CD4-positive, CD25-positive, alpha-beta regulatory T cell (primary cell): ENCODE results near the gene ZNF638. TPM values are rescaled to one million over a fixed set of nuclear protein-coding genes. Genes with fewer than 3 reads are reported as not detected.

Source experiments
- ATAC-seq, 2 donors: fragments of 150-1000 bp; cut with Tn5 transposase; one replicate each; pipeline ENCODE4 v1.10.0; 2021; ENCODE audit warnings: low read depth in 2 of 2, moderate number of reproducible peaks in 2 of 2, moderate library complexity in 1 of 2
- DNase-seq, 3 donors: peaks; one replicate each; pipeline versions ENCODE4 v3.0.0 to v3.0.0-alpha.2; 2012 to 2022; ENCODE audit warnings: mixed read lengths in 1 of 3
- H3K27ac ChIP-seq: one replicate; pipeline ENCODE4 v1.7.0; 2013; ENCODE audit warnings: mild to moderate bottlenecking, low read length; ENCODE audit not compliant: insufficient read depth, poor library complexity, severe bottlenecking
- H3K27me3 ChIP-seq: one replicate; pipeline ENCODE4 v1.7.0; 2013; ENCODE audit warnings: low read length; ENCODE audit not compliant: control insufficient read depth, insufficient read depth
- H3K36me3 ChIP-seq: one replicate; pipeline ENCODE4 v1.7.0; 2013; ENCODE audit warnings: mild to moderate bottlenecking, low read length, moderate library complexity; ENCODE audit not compliant: control insufficient read depth, insufficient read depth
- H3K4me1 ChIP-seq: 2 replicates; pipeline ENCODE4 v1.7.0; 2013; ENCODE audit warnings: mild to moderate bottlenecking, low read length; ENCODE audit not compliant: insufficient read depth, control insufficient read depth, poor library complexity, severe bottlenecking
- H3K4me3 ChIP-seq: one replicate; pipeline ENCODE4 v1.7.0; 2013; ENCODE audit warnings: low read depth, mild to moderate bottlenecking, low read length, moderate library complexity
- H3K9me3 ChIP-seq, 2 experiments: 1 replicate in 1 of 2; 2 replicates in 1 of 2; pipeline ENCODE4 v1.7.0; 2013; ENCODE audit warnings: low read length in 2 of 2, mild to moderate bottlenecking in 1 of 2, moderate library complexity in 1 of 2; ENCODE audit not compliant: control insufficient read depth in 2 of 2
- H3K27ac Mint-ChIP-seq, 3 donors: one replicate each; pipeline ENCODE4 v1.8.0; 2020 to 2022; ENCODE audit warnings: mild to moderate bottlenecking in 3 of 3, mixed read lengths in 3 of 3, moderate library complexity in 2 of 3
- H3K27me3 Mint-ChIP-seq: one replicate; pipeline ENCODE4 v1.8.0; 2022; ENCODE audit warnings: mild to moderate bottlenecking, mixed read lengths
- H3K36me3 Mint-ChIP-seq: one replicate; pipeline ENCODE4 v1.8.0; 2020; ENCODE audit warnings: mixed read lengths
- H3K4me1 Mint-ChIP-seq, 4 donors: one replicate each; pipeline ENCODE4 v1.8.0; 2020 to 2022; ENCODE audit warnings: mixed read lengths in 4 of 4, mild to moderate bottlenecking in 1 of 4
- H3K4me3 Mint-ChIP-seq, 4 donors: one replicate each; pipeline ENCODE4 v1.8.0; 2020 to 2022; ENCODE audit warnings: mild to moderate bottlenecking in 4 of 4, mixed read lengths in 4 of 4, moderate library complexity in 3 of 4
- H3K9me3 Mint-ChIP-seq, 7 donors: one replicate each; pipeline ENCODE4 v1.8.0; 2020 to 2022; ENCODE audit warnings: mixed read lengths in 7 of 7, mild to moderate bottlenecking in 3 of 7, moderate library complexity in 2 of 7
- polyA plus RNA-seq, 4 donors: library from polyadenylated mRNA; unstranded; fragments of 300-500 nt; fragmentation: Illumina TruSeq; gene quantifications; one replicate each; pipeline ENCODE4 v1.2.3, GENCODE V29; 2021
- total RNA-seq: library from RNA; stranded (reverse); gene quantifications from one replicate; pipeline ENCODE4 v1.2.3, GENCODE V29; 2022

The ZNF638 gene
- total and polyA plus RNA-seq, 5 donors from 2014 or later: 32.6 to 119 (median 36.4) TPM

DNA sequence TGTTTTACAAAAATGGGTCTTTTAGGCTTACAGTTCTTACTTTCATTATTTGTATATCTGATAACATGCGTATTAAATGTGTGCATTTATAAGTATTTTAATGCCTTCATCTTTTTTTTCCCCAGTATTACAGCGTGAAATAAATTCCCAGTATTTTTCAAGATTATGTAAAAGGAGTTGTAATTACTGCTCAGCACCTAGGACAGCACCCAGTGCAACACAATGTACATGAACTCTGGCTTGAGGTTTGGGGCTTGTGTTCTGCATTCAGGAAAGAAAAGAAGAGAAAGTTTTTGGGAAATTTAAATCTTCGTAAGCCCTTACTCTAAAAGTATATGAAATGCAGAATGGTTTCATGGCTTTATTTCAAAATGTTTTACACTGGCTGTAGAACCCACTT, 16.7 kb downstream of the ZNF638 start:
- Mint-ChIP-seq H3K9me3 (no peaks in the 10 kb centered on the region), H3K27me3 (no peaks in the 10 kb centered on the region), H3K27ac (no peak overlapping the region), H3K4me1 (peaks cover 49 to 80% (median 55%) of the 10 kb centered on the region in 4 donors), H3K36me3 (peaks cover 51% of the 10 kb centered on the region), H3K4me3 (no peak overlapping the region)
- H3K27ac ChIP-seq: no peak overlapping the region
- no peaks in the 10 kb centered on the region for H3K9me3 ChIP-seq
- H3K36me3 ChIP-seq: peaks cover 22% of the 10 kb centered on the region
- no peak overlapping the region for H3K4me3 ChIP-seq
- peaks cover 10% of the 10 kb centered on the region for H3K4me1 ChIP-seq
- H3K27me3 ChIP-seq: no peaks in the 10 kb centered on the region
- ATAC-seq: no peak
- DNase-seq: peak in 1 of 3 donors; percentile 14

GRCh38 chr2:71353248-71353647, 21.7 kb downstream of the ZNF638 start:
- Mint-ChIP-seq H3K4me1 (peaks cover 47 to 72% (median 58%) of the 10 kb centered on the region in 4 donors), H3K36me3 (peaks cover 51% of the 10 kb centered on the region), H3K4me3 (peak overlapping the region; percentile 5 to 50 (median 36)), H3K27me3 (no peaks in the 10 kb centered on the region), H3K27ac (peak overlapping the region in 2 of 3 donors; percentile 59 to 88), H3K9me3 (peaks cover 0 to 2% (median 0%) of the 10 kb centered on the region in 7 donors)
- no peaks in the 10 kb centered on the region for H3K9me3 ChIP-seq
- no peaks in the 10 kb centered on the region for H3K27me3 ChIP-seq
- H3K4me3 ChIP-seq: peak overlapping the region; percentile 59
- peak overlapping the region; percentile 29 for H3K27ac ChIP-seq
- ATAC-seq (peak in 1 of 2 donors; percentile 34), DNase-seq (peak in 1 of 3 donors; percentile 29)
- H3K36me3 ChIP-seq: peaks cover 44% of the 10 kb centered on the region
- peaks cover 6% of the 10 kb centered on the region for H3K4me1 ChIP-seq

DNA sequence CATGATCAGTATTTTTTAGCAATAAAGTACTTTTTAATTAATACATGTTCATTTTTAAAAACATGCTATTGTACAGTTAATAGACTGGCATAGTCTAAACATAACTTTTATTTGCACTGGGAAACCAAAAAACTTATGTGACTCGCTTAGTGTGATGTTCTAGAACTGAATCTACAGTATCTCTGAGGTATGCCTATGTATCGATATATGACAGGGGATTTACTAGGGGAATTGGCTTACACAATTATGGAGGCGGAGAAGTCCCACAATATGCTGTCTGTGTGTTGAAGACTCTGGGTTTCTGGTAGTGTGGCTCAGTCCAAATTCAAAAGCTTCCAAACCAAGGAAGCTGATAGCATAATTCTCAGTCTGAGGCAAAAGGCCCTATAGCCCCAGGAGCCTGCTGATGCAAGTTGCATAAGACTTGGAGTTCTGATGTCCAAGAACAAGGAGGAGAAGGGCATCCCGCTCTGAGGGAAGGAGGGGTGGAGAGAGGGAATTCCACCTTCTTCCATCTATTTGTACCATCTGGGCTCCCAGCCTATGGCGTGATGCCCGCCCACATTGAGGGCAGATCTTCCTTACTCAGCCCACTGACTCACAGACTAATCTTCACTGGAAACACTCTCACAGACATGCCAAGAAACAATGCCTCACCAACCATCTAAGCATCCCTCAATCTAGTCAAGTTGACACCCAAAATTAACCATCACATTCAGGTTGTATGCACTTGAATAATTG, 27.5 kb downstream of the ZNF638 start:
- H3K4me3 Mint-ChIP-seq: no peak overlapping the region
- Histone ChIP-seq H3K4me3 (no peak overlapping the region), H3K4me1 (no peaks in the 10 kb centered on the region), H3K36me3 (peaks cover 80% of the 10 kb centered on the region), H3K27ac (no peak overlapping the region), H3K27me3 (no peaks in the 10 kb centered on the region), H3K9me3 (no peaks in the 10 kb centered on the region)
- no peaks in the 10 kb centered on the region for H3K27me3 Mint-ChIP-seq
- no peak for ATAC-seq
- no peak for DNase-seq
- H3K27ac Mint-ChIP-seq: peak overlapping the region in 1 of 3 donors; percentile 8
- H3K9me3 Mint-ChIP-seq: peaks cover 0 to 2% (median 0%) of the 10 kb centered on the region in 7 donors
- peaks cover 32 to 47% (median 42%) of the 10 kb centered on the region in 4 donors for H3K4me1 Mint-ChIP-seq
- H3K36me3 Mint-ChIP-seq: peaks cover 62% of the 10 kb centered on the region

DNA sequence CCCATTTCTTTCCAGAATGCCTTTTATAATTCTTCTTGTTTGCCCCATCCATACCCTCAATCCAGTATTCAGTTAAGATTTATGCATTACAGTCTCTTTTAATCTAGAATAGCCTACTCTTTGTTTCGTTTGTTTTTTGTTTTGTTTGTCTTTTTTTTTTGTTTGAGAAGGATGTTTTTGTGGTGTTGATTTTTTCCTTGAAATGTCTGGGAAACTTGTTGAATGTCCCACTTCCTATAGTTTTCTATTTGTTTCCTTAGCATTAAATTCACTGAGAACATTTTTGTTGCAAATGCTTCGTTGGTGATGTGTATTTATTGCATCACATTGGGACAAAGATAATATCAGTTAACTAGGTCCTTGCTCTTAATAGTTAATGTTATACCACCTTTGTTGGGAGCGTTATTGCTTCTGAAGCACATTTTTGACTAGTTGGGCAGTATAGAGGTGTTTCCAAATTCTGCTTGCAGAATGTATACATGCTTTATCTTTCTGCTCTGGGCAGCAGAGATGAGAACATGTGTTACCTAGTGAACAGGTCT, 28.9 kb downstream of the ZNF638 start:
- Mint-ChIP-seq H3K36me3 (peaks cover 71% of the 10 kb centered on the region), H3K4me1 (peaks cover 31 to 43% (median 40%) of the 10 kb centered on the region in 4 donors), H3K4me3 (no peak overlapping the region), H3K9me3 (peaks cover 0 to 2% (median 0%) of the 10 kb centered on the region in 7 donors), H3K27ac (peak overlapping the region in 2 of 3 donors; percentile 17 to 83), H3K27me3 (no peaks in the 10 kb centered on the region)
- Histone ChIP-seq H3K4me1 (no peaks in the 10 kb centered on the region), H3K27ac (no peak overlapping the region), H3K4me3 (no peak overlapping the region), H3K9me3 (no peaks in the 10 kb centered on the region), H3K36me3 (peaks cover 94% of the 10 kb centered on the region), H3K27me3 (no peaks in the 10 kb centered on the region)
- DNase-seq (no peak), ATAC-seq (no peak)

- Histone ChIP-seq H3K4me1 (no peaks in the 10 kb centered on the region), H3K36me3 (peaks cover 95% of the 10 kb centered on the region), H3K27me3 (no peaks in the 10 kb centered on the region), H3K4me3 (no peak overlapping the region), H3K27ac (no peak overlapping the region), H3K9me3 (no peaks in the 10 kb centered on the region)
- H3K36me3 Mint-ChIP-seq: peaks cover 71% of the 10 kb centered on the region
- no peak for ATAC-seq
- no peak for DNase-seq
- no peak overlapping the region for H3K4me3 Mint-ChIP-seq
- H3K9me3 Mint-ChIP-seq: peaks cover 0 to 2% (median 0%) of the 10 kb centered on the region in 7 donors
- peaks cover 25 to 43% (median 37%) of the 10 kb centered on the region in 4 donors for H3K4me1 Mint-ChIP-seq
- H3K27ac Mint-ChIP-seq: no peak overlapping the region
- no peaks in the 10 kb centered on the region for H3K27me3 Mint-ChIP-seq
These were observed 30.0 kb downstream of the ZNF638 start for GRCh38 chr2:71361631-71362030.

GRCh38 chr2:71362447-71362846, 30.9 kb downstream of the ZNF638 start:
- DNase-seq (no peak), ATAC-seq (no peak)
- Histone ChIP-seq H3K27ac (no peak overlapping the region), H3K27me3 (no peaks in the 10 kb centered on the region), H3K36me3 (peaks cover 93% of the 10 kb centered on the region), H3K9me3 (no peaks in the 10 kb centered on the region), H3K4me1 (no peaks in the 10 kb centered on the region), H3K4me3 (no peak overlapping the region)
- peaks cover 0 to 2% (median 0%) of the 10 kb centered on the region in 7 donors for H3K9me3 Mint-ChIP-seq
- H3K4me3 Mint-ChIP-seq: no peak overlapping the region
- H3K36me3 Mint-ChIP-seq: peaks cover 68% of the 10 kb centered on the region
- H3K27ac Mint-ChIP-seq: peak overlapping the region in 1 of 3 donors; percentile 84
- peaks cover 21 to 36% (median 31%) of the 10 kb centered on the region in 4 donors for H3K4me1 Mint-ChIP-seq
- no peaks in the 10 kb centered on the region for H3K27me3 Mint-ChIP-seq

DNA sequence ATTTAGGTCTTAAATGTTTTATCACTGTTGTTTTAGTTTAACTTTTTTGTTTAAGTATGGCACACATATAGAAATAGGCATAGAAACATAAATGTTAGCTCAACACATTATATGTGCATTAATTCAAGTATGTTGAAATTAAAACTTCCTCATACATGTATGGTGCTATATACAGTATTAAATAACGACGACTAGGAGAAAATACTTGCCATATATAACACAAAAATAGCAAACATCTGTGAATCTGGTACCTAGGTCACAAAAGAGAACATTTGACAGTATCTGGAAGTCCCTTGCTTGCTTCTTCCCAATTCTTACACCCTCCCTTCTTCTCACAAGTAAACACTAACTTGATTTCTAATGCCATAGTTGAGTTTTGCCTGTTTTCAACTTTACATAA, 38.4 kb downstream of the ZNF638 start:
- H3K27me3 ChIP-seq: no peaks in the 10 kb centered on the region
- Mint-ChIP-seq H3K4me1 (peaks cover 15 to 23% (median 19%) of the 10 kb centered on the region in 4 donors), H3K9me3 (no peaks in the 10 kb centered on the region), H3K27me3 (no peaks in the 10 kb centered on the region), H3K4me3 (no peak overlapping the region), H3K27ac (no peak overlapping the region), H3K36me3 (peaks cover 37% of the 10 kb centered on the region)
- no peak overlapping the region for H3K27ac ChIP-seq
- ATAC-seq: no peak
- DNase-seq: no peak
- no peak overlapping the region for H3K4me3 ChIP-seq
- H3K9me3 ChIP-seq: no peaks in the 10 kb centered on the region
- H3K36me3 ChIP-seq: peaks cover 80% of the 10 kb centered on the region
- H3K4me1 ChIP-seq: no peaks in the 10 kb centered on the region
